Measurements from ENCODE around the gene MDH1B. TPM values are rescaled to one million over a fixed set of nuclear protein-coding genes. Genes with fewer than 3 reads are reported as not detected.

The MDH1B gene
- total RNA-seq, 1 experiment from 2014 or later: 3.7 TPM

DNA sequence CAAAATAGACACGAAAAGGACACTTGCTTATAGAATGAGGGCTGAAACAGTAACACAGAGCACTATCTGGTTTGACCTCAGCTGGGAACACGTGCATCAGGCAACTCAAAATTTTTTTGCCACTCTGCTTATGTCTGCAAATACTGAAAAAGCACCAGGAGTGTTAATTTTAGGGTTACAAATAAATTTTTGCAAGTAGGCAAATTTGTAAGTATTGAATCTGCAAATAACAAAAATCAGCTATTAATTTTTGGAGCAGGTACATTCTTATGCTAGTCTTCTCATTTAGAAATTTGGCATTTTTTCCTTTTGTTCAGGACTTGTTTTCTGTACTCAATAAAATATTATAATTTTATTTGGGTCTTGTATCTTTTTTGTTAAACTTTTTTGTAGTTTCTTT, 76.7 kb downstream of the MDH1B start:
- Histone ChIP-seq H4K20me1 (ENCODE audit: insufficient read depth) (no peaks in the 10 kb centered on the region), H3K4me3 (replicated peaks in 1 of 2; ENCODE audit: low read depth in 1 of 2, low read length in 2 of 2) (no peak overlapping the region), H3K36me3 (ENCODE audit: control insufficient read depth in 1 of 2, insufficient read depth in 2 of 2, low read length in 2 of 2) (no peaks in the 10 kb centered on the region), H3K4me1 (ENCODE audit: control insufficient read depth in 1 of 2, insufficient read depth in 2 of 2, low read length in 2 of 2) (no peaks in the 10 kb centered on the region), H3K9me3 (ENCODE audit: control insufficient read depth in 1 of 2, insufficient read depth in 1 of 2, low read depth in 1 of 2, low read length in 2 of 2) (no peaks in the 10 kb centered on the region), H3K4me2 (ENCODE audit: low read length) (no peak overlapping the region), H3K9ac (ENCODE audit: low read length) (no peak overlapping the region), H3K79me2 (ENCODE audit: insufficient read depth, low read length) (no peaks in the 10 kb centered on the region), H2AFZ (ENCODE audit: low read depth, low read length, poor library complexity, severe bottlenecking) (no peak overlapping the region), H3K27me3 (ENCODE audit: insufficient read depth, low read length) (no peaks in the 10 kb centered on the region), H3K9me2 (ENCODE audit: insufficient read depth) (no peaks in the 10 kb centered on the region), H3K27ac (ENCODE audit: low read depth, low read length) (no peak overlapping the region)
- ATAC-seq: no peak
- ChIA-PET CTCF (no interaction called here), RAD21 (ENCODE audit: low non-redundant PET in 1 of 2, low total read pairs in 2 of 2, uncharacterized antibody in 2 of 2, unreplicated experiment in 2 of 2) (no interaction called here), POLR2A (no interaction called here)
- BruUV-seq (replicated peaks): no TSS peak
- TF ChIP-seq POLR2A (IDR thresholded peaks at IDR 0.05; ENCODE audit: borderline replicate concordance, extremely low read depth, insufficient read depth, insufficient read length) (no peak), CBX3 (IDR thresholded peaks at IDR 0.05; ENCODE audit: low read depth) (no peak), EZH2phosphoT487 (IDR thresholded peaks at IDR 0.05; ENCODE audit: borderline replicate concordance) (no peak), SP1 (IDR thresholded peaks at IDR 0.05; ENCODE audit: low read depth) (no peak), ATF3 (IDR thresholded peaks at IDR 0.05) (no peak), CEBPB (IDR thresholded peaks at IDR 0.05; ENCODE audit: low read depth) (no peak), RAD21 (IDR thresholded peaks at IDR 0.05; ENCODE audit: low read depth) (no peak), ZFX (IDR thresholded peaks at IDR 0.05) (no peak), SIN3A (IDR thresholded peaks at IDR 0.05; ENCODE audit: low read depth) (no peak), ELF1 (IDR thresholded peaks at IDR 0.05; ENCODE audit: borderline replicate concordance, low read depth) (no peak), JUND (IDR thresholded peaks at IDR 0.05) (no peak), ZNF274 (IDR thresholded peaks at IDR 0.05; ENCODE audit: low read depth, low read length) (no peak), YY1 (IDR thresholded peaks at IDR 0.05; ENCODE audit: extremely low read depth, insufficient replicate concordance, low read depth, low read length) (no peak), REST (IDR thresholded peaks at IDR 0.05; ENCODE audit: low read depth) (no peak), CTCF (IDR thresholded peaks at IDR 0.05 in 2 of 3, conservative IDR thresholded peaks at IDR 0.05 in 1 of 3; ENCODE audit: borderline replicate concordance in 1 of 3, insufficient read depth in 1 of 3, low read depth in 2 of 3, low read length in 2 of 3) (no peak), POLR2AphosphoS5 (IDR thresholded peaks at IDR 0.05; ENCODE audit: low read depth, low read length) (no peak)
- TF ChIP-seq, protein P1, sequence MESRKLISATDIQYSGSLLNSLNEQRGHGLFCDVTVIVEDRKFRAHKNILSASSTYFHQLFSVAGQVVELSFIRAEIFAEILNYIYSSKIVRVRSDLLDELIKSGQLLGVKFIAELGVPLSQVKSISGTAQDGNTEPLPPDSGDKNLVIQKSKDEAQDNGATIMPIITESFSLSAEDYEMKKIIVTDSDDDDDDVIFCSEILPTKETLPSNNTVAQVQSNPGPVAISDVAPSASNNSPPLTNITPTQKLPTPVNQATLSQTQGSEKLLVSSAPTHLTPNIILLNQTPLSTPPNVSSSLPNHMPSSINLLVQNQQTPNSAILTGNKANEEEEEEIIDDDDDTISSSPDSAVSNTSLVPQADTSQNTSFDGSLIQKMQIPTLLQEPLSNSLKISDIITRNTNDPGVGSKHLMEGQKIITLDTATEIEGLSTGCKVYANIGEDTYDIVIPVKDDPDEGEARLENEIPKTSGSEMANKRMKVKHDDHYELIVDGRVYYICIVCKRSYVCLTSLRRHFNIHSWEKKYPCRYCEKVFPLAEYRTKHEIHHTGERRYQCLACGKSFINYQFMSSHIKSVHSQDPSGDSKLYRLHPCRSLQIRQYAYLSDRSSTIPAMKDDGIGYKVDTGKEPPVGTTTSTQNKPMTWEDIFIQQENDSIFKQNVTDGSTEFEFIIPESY (IDR thresholded peaks at IDR 0.05; ENCODE audit: extremely low read depth, insufficient replicate concordance, low read length): no peak
- TF ChIP-seq, protein P2, sequence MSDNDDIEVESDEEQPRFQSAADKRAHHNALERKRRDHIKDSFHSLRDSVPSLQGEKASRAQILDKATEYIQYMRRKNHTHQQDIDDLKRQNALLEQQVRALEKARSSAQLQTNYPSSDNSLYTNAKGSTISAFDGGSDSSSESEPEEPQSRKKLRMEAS (IDR thresholded peaks at IDR 0.05): no peak
- no peak for DNase-seq (ENCODE audit: low read depth, low spot score)
- intact Hi-C loops (cut with micrococcal nuclease): no loop called here
